AG04449 (cell line): ENCODE measurements around the gene FAAP100.

Experiments used
- CTCF ChIA-PET: fragments of 350-600 bp; formaldehyde crosslinking; extraction: SDS; loops from one replicate; lab custom pipeline; 2021; ENCODE audit warnings: antibody characterized with exemption; lab: Yijun Ruan, JAX
- POLR2A ChIA-PET: fragments of 400-600, 350-600 bp; formaldehyde crosslinking; extraction: SDS; loops from one replicate; lab custom pipeline; 2020; ENCODE audit warnings: antibody characterized with exemption, inconsistent platforms; lab: Yijun Ruan, JAX
- DNase-seq: peaks from one replicate; pipeline ENCODE4 v3.0.0-alpha.2; 2010; ENCODE audit warnings: low read depth, low spot score
- H3K4me3 ChIP-seq: 2 replicates; pipeline ENCODE4 v1.5.1; 2011; ENCODE audit warnings: low read depth, mild to moderate bottlenecking, control low read depth, low read length
- CTCF ChIP-seq: IDR thresholded peaks from one replicate; pipeline ENCODE4 v1.5.1; 2011; ENCODE audit warnings: mild to moderate bottlenecking, moderate library complexity, low read length, control low read depth, inconsistent platforms; ENCODE audit not compliant: insufficient read depth; ENCODE audit errors: missing control alignments

The FAAP100 gene

GRCh38 chr17:81552244-81553017 lies at the start of gene FAAP100:
FAAP100 (minus strand) TSS chr17:81552353; CDS start chr17:81552330, 23 bp downstream.
- peak within 1 kb of the TSS; percentile 91 for H3K4me3 ChIP-seq
- TF ChIP-seq CTCF, result no peak
- ChIA-PET CTCF (interaction anchor here (0.7 to 6.8 kb wide), 7 partner anchors 9 to 63 kb away, joined by 3 to 89 read pairs (median 4); no protein-coding TSS in a partner anchor), POLR2A (interaction anchor here (0.6 to 3.9 kb wide), 14 partner anchors 9 to 132 kb away, joined by 3 to 33 read pairs (median 3); partner anchors contain the start of gene ACTG1)
- DNase-seq, result no peak

- ChIA-PET CTCF (interaction anchor here (0.6 to 4.6 kb wide), 42 partner anchors 8 to 359 kb away, joined by 3 to 90 read pairs (median 8); partner anchors contain the start of genes ARL16, FAAP100, FSCN2 and HGS), POLR2A (interaction anchor here (0.7 to 1.5 kb wide), 5 partner anchors 35 to 207 kb away, joined by 3 to 5 read pairs (median 4); partner anchors contain the start of gene BAHCC1)
- peak; percentile 55 for TF ChIP-seq CTCF
- no peak for DNase-seq
- H3K4me3 ChIP-seq, result no peak overlapping the region
These were observed 49.5 kb upstream of the FAAP100 start for GRCh38 chr17:81601525-81602120.

GRCh38 chr17:81599719-81600486 lies 47.8 kb upstream of the FAAP100 start:
- POLR2A ChIA-PET, result interaction anchor here (0.5 to 1.5 kb wide), 9 partner anchors 16 to 93 kb away, joined by 3 to 8 read pairs (median 3); partner anchors contain the start of gene FAAP100

GRCh38 chr17:81593105-81593871 lies 41.1 kb upstream of the FAAP100 start:
- TF ChIP-seq CTCF, result no peak
- ChIA-PET CTCF (no interaction called here), POLR2A (no interaction called here)
- no peak for DNase-seq
- no peak overlapping the region for H3K4me3 ChIP-seq

More at GRCh38 chr17:81599719-81600486, 47.8 kb upstream of the FAAP100 start:
- no peak overlapping the region for H3K4me3 ChIP-seq
- TF ChIP-seq CTCF, result peak; percentile 7
- CTCF ChIA-PET, result interaction anchor here (0.7 to 4.6 kb wide), 26 partner anchors 9 to 350 kb away, joined by 3 to 90 read pairs (median 14); partner anchors contain the start of genes FAAP100 and FSCN2
- no peak for DNase-seq

- CTCF ChIA-PET, result interaction anchor here (7.0 kb wide), 1 partner anchor 9 kb away, joined by 37 read pairs; no protein-coding TSS in a partner anchor
- TF ChIP-seq CTCF, result no peak
- no peak for DNase-seq
- POLR2A ChIA-PET, result no interaction called here
- H3K4me3 ChIP-seq, result no peak overlapping the region
These were observed 39.8 kb upstream of the FAAP100 start for GRCh38 chr17:81591971-81592370.
